Astrocyte (in vitro differentiated cells and primary cell): ENCODE data around the gene SLCO3A1. TPM values are rescaled to one million over a fixed set of nuclear protein-coding genes. Genes with fewer than 3 reads are reported as not detected.

Experiments used
- DNase-seq: peaks from one replicate; pipeline ENCODE4 v3.0.0-alpha.2; 2010; ENCODE audit warnings: low read depth
- FAIRE-seq: peaks from 2 replicates; lab custom pipeline; 2011; peaks lifted over from hg19 to GRCh38; lab: Jason Lieb, UNC
- H2AFZ ChIP-seq: 2 replicates; pipeline ENCODE4 v1.6.0; 2012; ENCODE audit warnings: low read depth, low read length, inconsistent platforms
- H3K27ac ChIP-seq: 2 replicates; pipeline ENCODE4 v1.5.1; 2011; ENCODE audit warnings: low read depth, low read length, inconsistent platforms
- H3K27me3 ChIP-seq: 2 replicates; pipeline ENCODE4 v1.6.0; 2011; ENCODE audit warnings: low read length, inconsistent platforms; ENCODE audit not compliant: insufficient read depth
- H3K36me3 ChIP-seq: 2 replicates; pipeline ENCODE4 v1.5.1; 2011; ENCODE audit warnings: low read length, inconsistent platforms; ENCODE audit not compliant: insufficient read depth
- H3K4me1 ChIP-seq: 2 replicates; pipeline ENCODE4 v1.5.1; 2011; ENCODE audit warnings: low read length, inconsistent platforms; ENCODE audit not compliant: insufficient read depth
- H3K4me2 ChIP-seq: 2 replicates; pipeline ENCODE4 v1.6.0; 2012; ENCODE audit warnings: low read length, inconsistent platforms
- H3K4me3 ChIP-seq: 2 replicates; pipeline ENCODE4 v1.5.1; 2011; ENCODE audit warnings: low read depth, mild to moderate bottlenecking, low read length, inconsistent platforms; ENCODE audit not compliant: insufficient read depth
- H3K79me2 ChIP-seq: 2 replicates; pipeline ENCODE4 v1.6.0; 2012; ENCODE audit warnings: mild to moderate bottlenecking, low read length, inconsistent platforms; ENCODE audit not compliant: insufficient read depth
- H3K9ac ChIP-seq: 2 replicates; pipeline ENCODE4 v1.6.0; 2012; ENCODE audit warnings: mild to moderate bottlenecking, low read length, inconsistent platforms
- H3K9me3 ChIP-seq: 2 replicates; pipeline ENCODE4 v1.5.1; 2012; ENCODE audit warnings: low read depth, mild to moderate bottlenecking, low read length, inconsistent platforms; ENCODE audit not compliant: insufficient read depth
- H4K20me1 ChIP-seq: 2 replicates; pipeline ENCODE4 v1.6.0; 2012; ENCODE audit warnings: low read length, inconsistent platforms; ENCODE audit not compliant: insufficient read depth
- H3K27ac Mint-ChIP-seq: one replicate; pipeline ENCODE4 v1.8.0; 2021; ENCODE audit warnings: mild to moderate bottlenecking, mixed read lengths; ENCODE audit not compliant: unreplicated experiment
- H3K27me3 Mint-ChIP-seq: one replicate; pipeline ENCODE4 v1.8.0; 2021; ENCODE audit warnings: low read depth, mixed read lengths; ENCODE audit not compliant: unreplicated experiment
- H3K36me3 Mint-ChIP-seq: one replicate; pipeline ENCODE4 v1.8.0; 2021; ENCODE audit warnings: low read depth, mixed read lengths; ENCODE audit not compliant: unreplicated experiment
- H3K4me1 Mint-ChIP-seq: one replicate; pipeline ENCODE4 v1.8.0; 2021; ENCODE audit warnings: low read depth, mixed read lengths; ENCODE audit not compliant: unreplicated experiment
- H3K4me3 Mint-ChIP-seq: one replicate; pipeline ENCODE4 v1.8.0; 2021; ENCODE audit warnings: mild to moderate bottlenecking, moderate library complexity, mixed read lengths; ENCODE audit not compliant: unreplicated experiment
- H3K9me3 Mint-ChIP-seq: one replicate; pipeline ENCODE4 v1.8.0; 2021; ENCODE audit warnings: mild to moderate bottlenecking, mixed read lengths; ENCODE audit not compliant: unreplicated experiment
- EZH2 ChIP-seq: IDR thresholded peaks from 2 replicates; pipeline ENCODE4 v1.6.1; 2012; ENCODE audit warnings: mild to moderate bottlenecking, low read length, inconsistent platforms; ENCODE audit not compliant: insufficient read depth
- total RNA-seq: library from RNA; stranded (reverse); gene quantifications from 2 replicates; pipeline ENCODE4 v1.2.1, GENCODE V29; 2021
- TF ChIP-seq, protein P1 (sequence below): IDR thresholded peaks from 2 replicates; pipeline ENCODE4 v1.5.1; 2011; ENCODE audit warnings: low read depth, mild to moderate bottlenecking, inconsistent platforms, low read length, moderate library complexity; ENCODE audit not compliant: insufficient read depth

The SLCO3A1 gene
- total RNA-seq, 1 donor from 2014 or later: 9.4 TPM

DNA sequence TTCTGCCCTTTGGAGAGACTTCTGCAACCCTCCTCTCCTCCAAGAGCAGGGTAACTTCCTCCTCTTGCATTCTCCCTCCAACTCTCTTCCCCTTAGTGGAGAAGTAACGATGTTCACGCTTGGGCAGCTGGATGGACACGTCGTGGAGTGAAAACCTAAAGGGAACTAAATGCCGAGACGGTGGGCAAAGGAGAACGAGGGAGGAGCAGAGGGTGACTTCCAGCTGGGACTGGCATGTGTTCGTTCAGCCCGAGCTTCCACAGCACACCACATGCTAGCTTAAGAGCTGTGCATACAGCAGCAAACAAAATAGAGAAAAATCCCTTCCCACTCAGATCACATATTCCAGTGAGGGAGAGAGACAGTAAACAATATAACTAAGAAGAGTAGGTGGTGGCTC, 179.8 kb downstream of the SLCO3A1 start:
- Histone ChIP-seq H3K27ac (no peak overlapping the region), H3K36me3 (no peaks in the 10 kb centered on the region), H3K79me2 (no peaks in the 10 kb centered on the region), H2AFZ (no peak overlapping the region), H3K9ac (no peak overlapping the region), H3K4me3 (no peak overlapping the region), H3K27me3 (no peaks in the 10 kb centered on the region), H3K4me2 (no peak overlapping the region), H3K9me3 (no peaks in the 10 kb centered on the region), H4K20me1 (no peaks in the 10 kb centered on the region), H3K4me1 (no peaks in the 10 kb centered on the region)
- TF ChIP-seq, protein P1, sequence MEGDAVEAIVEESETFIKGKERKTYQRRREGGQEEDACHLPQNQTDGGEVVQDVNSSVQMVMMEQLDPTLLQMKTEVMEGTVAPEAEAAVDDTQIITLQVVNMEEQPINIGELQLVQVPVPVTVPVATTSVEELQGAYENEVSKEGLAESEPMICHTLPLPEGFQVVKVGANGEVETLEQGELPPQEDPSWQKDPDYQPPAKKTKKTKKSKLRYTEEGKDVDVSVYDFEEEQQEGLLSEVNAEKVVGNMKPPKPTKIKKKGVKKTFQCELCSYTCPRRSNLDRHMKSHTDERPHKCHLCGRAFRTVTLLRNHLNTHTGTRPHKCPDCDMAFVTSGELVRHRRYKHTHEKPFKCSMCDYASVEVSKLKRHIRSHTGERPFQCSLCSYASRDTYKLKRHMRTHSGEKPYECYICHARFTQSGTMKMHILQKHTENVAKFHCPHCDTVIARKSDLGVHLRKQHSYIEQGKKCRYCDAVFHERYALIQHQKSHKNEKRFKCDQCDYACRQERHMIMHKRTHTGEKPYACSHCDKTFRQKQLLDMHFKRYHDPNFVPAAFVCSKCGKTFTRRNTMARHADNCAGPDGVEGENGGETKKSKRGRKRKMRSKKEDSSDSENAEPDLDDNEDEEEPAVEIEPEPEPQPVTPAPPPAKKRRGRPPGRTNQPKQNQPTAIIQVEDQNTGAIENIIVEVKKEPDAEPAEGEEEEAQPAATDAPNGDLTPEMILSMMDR: no peak
- TF ChIP-seq EZH2: no peak
- H3K4me1 Mint-ChIP-seq: peaks cover 2% of the 10 kb centered on the region
- H3K4me3 Mint-ChIP-seq: no peak overlapping the region
- FAIRE-seq (no peak), DNase-seq (no peak)
- no peaks in the 10 kb centered on the region for H3K9me3 Mint-ChIP-seq
- no peak overlapping the region for H3K27ac Mint-ChIP-seq
- H3K27me3 Mint-ChIP-seq: no peaks in the 10 kb centered on the region
- no peaks in the 10 kb centered on the region for H3K36me3 Mint-ChIP-seq

- Histone ChIP-seq H3K9me3 (no peaks in the 10 kb centered on the region), H3K79me2 (no peaks in the 10 kb centered on the region), H3K9ac (no peak overlapping the region), H3K4me3 (no peak overlapping the region), H3K4me2 (no peak overlapping the region), H3K27ac (no peak overlapping the region), H3K27me3 (no peaks in the 10 kb centered on the region), H3K36me3 (no peaks in the 10 kb centered on the region), H3K4me1 (no peaks in the 10 kb centered on the region), H2AFZ (no peak overlapping the region), H4K20me1 (no peaks in the 10 kb centered on the region)
- Mint-ChIP-seq H3K36me3 (no peaks in the 10 kb centered on the region), H3K27ac (no peak overlapping the region), H3K27me3 (no peaks in the 10 kb centered on the region), H3K4me1 (peaks cover 2% of the 10 kb centered on the region), H3K9me3 (no peaks in the 10 kb centered on the region), H3K4me3 (no peak overlapping the region)
- DNase-seq (no peak), FAIRE-seq (no peak)
- TF ChIP-seq EZH2: no peak
- TF ChIP-seq, protein P1: no peak
These were observed 180.2 kb downstream of the SLCO3A1 start for GRCh38 chr15:92033723-92034122.

DNA sequence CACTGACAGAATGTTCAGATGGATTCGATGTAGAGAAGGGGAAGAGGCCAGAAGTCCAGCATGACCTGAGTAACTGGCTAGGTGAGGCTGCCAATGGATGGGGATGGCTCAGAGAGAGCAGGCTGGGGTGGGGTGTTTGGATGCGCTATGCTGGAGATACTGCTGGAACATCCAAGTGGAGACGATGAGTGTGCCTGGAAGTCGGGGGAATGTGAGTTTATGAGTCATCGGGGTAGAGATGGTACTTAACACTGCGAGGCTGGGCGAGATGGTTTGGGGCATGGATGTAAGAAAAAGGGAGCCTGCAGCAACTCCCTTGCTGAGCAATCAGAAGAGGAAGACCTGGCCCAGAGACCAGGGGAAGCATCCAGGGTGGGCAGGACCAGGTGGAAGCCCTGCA, 180.7 kb downstream of the SLCO3A1 start:
- FAIRE-seq: no peak
- H3K4me3 Mint-ChIP-seq: no peak overlapping the region

More for the DNA sequence above, 180.7 kb downstream of the SLCO3A1 start:
- Histone ChIP-seq H3K79me2 (no peaks in the 10 kb centered on the region), H3K4me1 (no peaks in the 10 kb centered on the region), H3K4me3 (no peak overlapping the region), H3K9me3 (no peaks in the 10 kb centered on the region), H3K4me2 (no peak overlapping the region), H3K36me3 (no peaks in the 10 kb centered on the region), H3K27me3 (no peaks in the 10 kb centered on the region), H3K27ac (no peak overlapping the region), H3K9ac (no peak overlapping the region), H2AFZ (no peak overlapping the region), H4K20me1 (no peaks in the 10 kb centered on the region)
- H3K27ac Mint-ChIP-seq: no peak overlapping the region
- no peak for DNase-seq
- no peaks in the 10 kb centered on the region for H3K27me3 Mint-ChIP-seq
- H3K36me3 Mint-ChIP-seq: no peaks in the 10 kb centered on the region
- peaks cover 2% of the 10 kb centered on the region for H3K4me1 Mint-ChIP-seq
- peaks cover 1% of the 10 kb centered on the region for H3K9me3 Mint-ChIP-seq
- TF ChIP-seq, protein P1: no peak
- no peak for TF ChIP-seq EZH2
